ENCODE results near the gene HACE1.

DNA sequence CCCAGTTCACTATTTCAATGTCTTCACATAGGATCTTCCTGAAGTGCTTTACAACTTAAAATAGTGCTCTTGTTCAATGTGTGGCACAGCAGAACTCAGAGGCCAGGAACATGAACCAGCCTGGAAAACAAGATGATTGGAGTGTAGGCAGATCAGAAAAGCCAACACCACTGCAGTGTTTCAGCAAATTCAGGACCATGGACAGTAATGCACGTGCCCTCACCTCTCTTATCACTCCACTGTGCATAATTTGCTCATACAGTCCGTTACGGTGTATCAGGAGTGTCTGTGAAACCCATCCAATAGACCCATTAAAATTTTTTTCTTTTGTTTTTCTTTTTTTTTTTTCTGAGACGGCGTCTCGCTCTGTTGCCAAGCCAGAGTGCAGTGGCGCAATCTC lies 27.6 kb upstream of the HACE1 start:
- TF ChIP-seq, protein P1, sequence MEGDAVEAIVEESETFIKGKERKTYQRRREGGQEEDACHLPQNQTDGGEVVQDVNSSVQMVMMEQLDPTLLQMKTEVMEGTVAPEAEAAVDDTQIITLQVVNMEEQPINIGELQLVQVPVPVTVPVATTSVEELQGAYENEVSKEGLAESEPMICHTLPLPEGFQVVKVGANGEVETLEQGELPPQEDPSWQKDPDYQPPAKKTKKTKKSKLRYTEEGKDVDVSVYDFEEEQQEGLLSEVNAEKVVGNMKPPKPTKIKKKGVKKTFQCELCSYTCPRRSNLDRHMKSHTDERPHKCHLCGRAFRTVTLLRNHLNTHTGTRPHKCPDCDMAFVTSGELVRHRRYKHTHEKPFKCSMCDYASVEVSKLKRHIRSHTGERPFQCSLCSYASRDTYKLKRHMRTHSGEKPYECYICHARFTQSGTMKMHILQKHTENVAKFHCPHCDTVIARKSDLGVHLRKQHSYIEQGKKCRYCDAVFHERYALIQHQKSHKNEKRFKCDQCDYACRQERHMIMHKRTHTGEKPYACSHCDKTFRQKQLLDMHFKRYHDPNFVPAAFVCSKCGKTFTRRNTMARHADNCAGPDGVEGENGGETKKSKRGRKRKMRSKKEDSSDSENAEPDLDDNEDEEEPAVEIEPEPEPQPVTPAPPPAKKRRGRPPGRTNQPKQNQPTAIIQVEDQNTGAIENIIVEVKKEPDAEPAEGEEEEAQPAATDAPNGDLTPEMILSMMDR (conservative IDR thresholded peaks at IDR 0.05 in 1 of 2, IDR thresholded peaks at IDR 0.05 in 1 of 2; ENCODE audit: extremely low read depth in 1 of 2, insufficient read depth in 1 of 2, low read depth in 1 of 2, low read length in 2 of 2): no peak
- TF ChIP-seq EZH2 (IDR thresholded peaks at IDR 0.05; ENCODE audit: borderline replicate concordance, low read length): no peak

All from mammary epithelial cell (primary cell).